GM12878 (cell line): ENCODE results near the gene IL1RAP. TPM values are rescaled to one million over a fixed set of nuclear protein-coding genes. Genes with fewer than 3 reads are reported as not detected.

Source experiments
- ATAC-seq: fragments of 200-7000 bp; cut with Tn5 transposase; 3 replicates; pipeline ENCODE4 v1.9.1; 2020; ENCODE audit warnings: mild to moderate bottlenecking, moderate library complexity
- BruUV-seq: library from RNA; stranded (reverse); fragments of 400-500 nt; replicated peaks from 2 replicates; lab custom pipeline; 2021; lab: Mats Ljungman, UMichigan
- CTCF ChIA-PET: fragments of 300-600 bp; sonication (Branson Sonifier 250); formaldehyde crosslinking; extraction: SDS; loops from one replicate; lab custom pipeline; 2021; ENCODE audit warnings: inconsistent platforms; lab: Yijun Ruan, JAX
- POLR2A ChIA-PET: fragments of 350-600 bp; formaldehyde crosslinking; extraction: SDS; loops from one replicate; lab custom pipeline; 2021; ENCODE audit warnings: inconsistent platforms; lab: Charles Lee
- RAD21 ChIA-PET: fragments of 300-600 bp; sonication (Branson Sonifier 250); formaldehyde crosslinking; loops from one replicate; lab custom pipeline; 2023; ENCODE audit warnings: antibody characterized with exemption; ENCODE audit not compliant: unreplicated experiment; lab: Charles Lee
- SMC1A ChIA-PET: fragments of 300-600 bp; sonication (Branson Sonifier 250); formaldehyde crosslinking; loops from one replicate; lab custom pipeline; 2023; ENCODE audit not compliant: unreplicated experiment, uncharacterized antibody; lab: Charles Lee
- DNase-seq: peaks from one replicate; pipeline ENCODE4 v3.0.0-alpha.2; 2011; ENCODE audit warnings: low read depth, low spot score
- FAIRE-seq: peaks from 3 replicates; lab custom pipeline; 2011; peaks lifted over from hg19 to GRCh38; lab: Jason Lieb, UNC
- H2AFZ ChIP-seq: 2 replicates; pipeline ENCODE4 v1.6.0; 2011; ENCODE audit warnings: low read depth, low read length, control low read depth; ENCODE audit not compliant: control insufficient read depth
- H3K27ac ChIP-seq: 2 replicates; pipeline ENCODE4 v1.5.1; 2011; ENCODE audit warnings: control low read depth; ENCODE audit not compliant: control insufficient read depth, insufficient read depth
- H3K27me3 ChIP-seq, 2 experiments: replicated peaks in 1 of 2; 2 replicates each; pipeline versions ENCODE4 v1.6.0 to v1.6.1; 2011; ENCODE audit warnings: low read length in 1 of 2; ENCODE audit not compliant: control insufficient read depth in 2 of 2, insufficient read depth in 2 of 2
- H3K36me3 ChIP-seq, 2 experiments: 2 replicates each; pipeline ENCODE4 v1.5.1; 2011; ENCODE audit warnings: low read length in 1 of 2; ENCODE audit not compliant: control insufficient read depth in 2 of 2, insufficient read depth in 2 of 2
- H3K4me1 ChIP-seq: 2 replicates; pipeline ENCODE4 v1.6.1; 2011; ENCODE audit warnings: mild to moderate bottlenecking, low read length, moderate library complexity, mixed read lengths; ENCODE audit not compliant: control insufficient read depth, insufficient read depth
- H3K4me2 ChIP-seq: 2 replicates; pipeline ENCODE4 v1.6.0; 2011; ENCODE audit warnings: control low read depth; ENCODE audit not compliant: control insufficient read depth, insufficient read depth
- H3K4me3 ChIP-seq: fragments of 200-600 bp; sonication (generic); 2 replicates; pipeline ENCODE4 v1.5.1; 2016
- H3K79me2 ChIP-seq: 2 replicates; pipeline ENCODE4 v1.6.0; 2011; ENCODE audit warnings: low read length; ENCODE audit not compliant: control insufficient read depth, insufficient read depth
- H3K9ac ChIP-seq: 2 replicates; pipeline ENCODE4 v1.8.0; 2011; ENCODE audit warnings: low read length, control low read depth, mixed read lengths; ENCODE audit not compliant: control insufficient read depth, insufficient read depth
- H3K9me3 ChIP-seq: replicated peaks from 3 replicates; pipeline ENCODE4 v1.5.1; 2011; ENCODE audit warnings: mild to moderate bottlenecking, low read length; ENCODE audit not compliant: control insufficient read depth, insufficient read depth
- H4K20me1 ChIP-seq: 2 replicates; pipeline ENCODE4 v1.6.0; 2011; ENCODE audit not compliant: control insufficient read depth, insufficient read depth
- ASH2L ChIP-seq: fragments of 300-600, 200-600 bp; sonication (generic); IDR thresholded peaks from 2 replicates; pipeline ENCODE4 v1.6.1; 2017; ENCODE audit warnings: low read depth, mild to moderate bottlenecking, borderline replicate concordance
- ATF2 ChIP-seq: IDR thresholded peaks from 2 replicates; pipeline ENCODE4 v1.6.1; 2012; ENCODE audit warnings: low read length, inconsistent platforms
- BACH1 ChIP-seq: fragments of 450-650 bp; IDR thresholded peaks from 2 replicates; pipeline ENCODE4 v1.6.1; 2017; ENCODE audit warnings: mild to moderate bottlenecking, borderline replicate concordance
- BHLHE40 ChIP-seq, 2 experiments: fragments of 450-650 bp in 1 of 2; IDR thresholded peaks; 2 replicates each; pipeline ENCODE4 v1.6.1; 2011 to 2017; ENCODE audit warnings: low read depth in 2 of 2, borderline replicate concordance in 1 of 2, improper control_type of control experiment in 1 of 2, low read length in 1 of 2, mild to moderate bottlenecking in 1 of 2
- CBFB ChIP-seq: IDR thresholded peaks from 2 replicates; pipeline ENCODE4 v1.6.1; 2016; ENCODE audit warnings: antibody characterized with exemption, low read depth
- EGR1 ChIP-seq, 2 experiments: IDR thresholded peaks; 1 replicate in 1 of 2; 2 replicates in 1 of 2; pipeline ENCODE4 v1.6.1; 2011 to 2012; ENCODE audit warnings: low read depth in 2 of 2, low read length in 2 of 2, borderline replicate concordance in 1 of 2, mild to moderate bottlenecking in 1 of 2, moderate library complexity in 1 of 2
- HSF1 ChIP-seq: fragments of 150-350 bp; IDR thresholded peaks from 2 replicates; pipeline ENCODE4 v1.6.1; 2014; ENCODE audit warnings: mild to moderate bottlenecking, low read depth, low read length
- IRF3 ChIP-seq: fragments of 450-650 bp; IDR thresholded peaks from 2 replicates; pipeline ENCODE4 v1.6.1; 2014; ENCODE audit warnings: mild to moderate bottlenecking
- JUNB ChIP-seq: IDR thresholded peaks from 2 replicates; pipeline ENCODE4 v1.6.1; 2016; ENCODE audit warnings: antibody characterized with exemption, mild to moderate bottlenecking
- NRF1 ChIP-seq: conservative IDR thresholded peaks from 2 replicates; pipeline ENCODE4 v1.6.1; 2011; ENCODE audit warnings: mild to moderate bottlenecking, low read depth, low read length, improper control_type of control experiment
- RELB ChIP-seq: fragments of 450-650 bp; IDR thresholded peaks from 2 replicates; pipeline ENCODE4 v1.6.1; 2017; ENCODE audit warnings: low read depth, mild to moderate bottlenecking, moderate library complexity
- REST ChIP-seq: IDR thresholded peaks from 2 replicates; pipeline ENCODE4 v1.6.1; 2012; ENCODE audit warnings: mild to moderate bottlenecking, low read depth, low read length
- RUNX3 ChIP-seq: IDR thresholded peaks from 2 replicates; pipeline ENCODE4 v1.6.1; 2012; ENCODE audit warnings: low read length, inconsistent platforms
- SIX5 ChIP-seq: IDR thresholded peaks from 2 replicates; pipeline ENCODE4 v1.6.1; 2011; ENCODE audit warnings: mild to moderate bottlenecking, low read depth, low read length, moderate library complexity; ENCODE audit not compliant: severe bottlenecking
- ZNF217 ChIP-seq: fragments of 450-650 bp; IDR thresholded peaks from 2 replicates; pipeline ENCODE4 v1.6.1; 2017; ENCODE audit warnings: antibody characterized with exemption, mild to moderate bottlenecking
- ZZZ3 ChIP-seq: IDR thresholded peaks from 2 replicates; pipeline ENCODE4 v1.6.1; 2011; ENCODE audit warnings: low read depth; ENCODE audit not compliant: control insufficient read depth, insufficient read length
- WGBS: methylation state at CpG from one replicate; pipeline ENCODE4 v1.1.6; 2016; ENCODE audit warnings: low lambda C conversion rate; ENCODE audit not compliant: insufficient replicate concordance, insufficient coverage; ENCODE audit errors: missing lambda C conversion rate; 5-methylcytosine and 5-hydroxymethylcytosine counted together
- in situ Hi-C: fragments of 300-500 bp; cut with MboI; formaldehyde crosslinking; loops from 9 replicates; pipeline ENCODE4 v1.14.3; 2018; ENCODE audit warnings: mixed read lengths
- intact Hi-C: fragments of 100-400 bp; cut with micrococcal nuclease; formaldehyde crosslinking; loops from one replicate; pipeline ENCODE4 v1.14.2; 2022; ENCODE audit not compliant: unreplicated experiment
- polyA plus RNA-seq, 11 experiments: library from polyadenylated mRNA; depleted of rRNA in 4 of 11; unstranded in 6 of 11; stranded (reverse) in 5 of 11; fragments of >200 nt; fragmentation: Nextera tagmentation in 4 of 11; fragmentation: Illumina TruSeq in 1 of 11; extraction: Ambion mirVana in 4 of 11; extraction: Trizol in 1 of 11; gene quantifications; 1 replicate in 1 of 11; 2 replicates in 10 of 11; pipeline versions ENCODE4 v1.2.1 to v1.2.3, GENCODE V29; 2011 to 2016; ENCODE audit warnings: inconsistent platforms in 2 of 11, missing spikeins in 2 of 11, low read depth in 1 of 11
- total RNA-seq, 4 experiments: library from RNA; depleted of rRNA in 3 of 4; stranded (reverse); fragments of >200 nt in 3 of 4; fragmentation: Illumina TruSeq in 1 of 4; extraction: Trizol in 1 of 4; gene quantifications; 2 replicates each; pipeline versions ENCODE4 v1.2.1 to v1.2.3, GENCODE V29; 2013 to 2021

The IL1RAP gene
- total and polyA plus RNA-seq, 10 of the 15 experiments (the other 5 are each of a cell fraction or from before 2014, with no cell fraction given) = 0.17 to 1.0 (median 0.44) TPM; not detected in 1

- ATAC-seq = no peak
- Histone ChIP-seq H3K4me1 (no peaks in the 10 kb centered on the region), H3K27me3 (no peaks in the 10 kb centered on the region), H3K9me3 (no peaks in the 10 kb centered on the region), H3K27ac (no peak overlapping the region), H3K4me2 (no peak overlapping the region), H4K20me1 (no peaks in the 10 kb centered on the region), H3K4me3 (no peak overlapping the region), H3K9ac (no peak overlapping the region), H3K79me2 (no peaks in the 10 kb centered on the region), H3K36me3 (no peaks in the 10 kb centered on the region), H2AFZ (no peak overlapping the region)
- in situ Hi-C loops (no loop called here), intact Hi-C loops (no loop called here)
- POLR2A ChIA-PET = no interaction called here
- CTCF ChIA-PET = no interaction called here
- 48% methylated on average over 7 of the region's 7 CpGs for WGBS
- DNase-seq = no peak
- no peak for FAIRE-seq
- SMC1A ChIA-PET = no interaction called here
- RAD21 ChIA-PET = no interaction called here
- no TSS peak for BruUV-seq
- no peak for TF ChIP-seq REST
- TF ChIP-seq SIX5 = no peak
- TF ChIP-seq BACH1 = no peak
- no peak for TF ChIP-seq RUNX3
- no peak for TF ChIP-seq BHLHE40 (IDR thresholded peaks at IDR 0.05; ENCODE audit: borderline replicate concordance in 1 of 2, low read depth in 2 of 2, low read length in 1 of 2)
- TF ChIP-seq ATF2 = no peak
- TF ChIP-seq RELB = no peak
- TF ChIP-seq JUNB = no peak
- no peak for TF ChIP-seq NRF1
- TF ChIP-seq ASH2L = no peak
- TF ChIP-seq EGR1 (IDR thresholded peaks at IDR 0.05; ENCODE audit: borderline replicate concordance in 1 of 2, low read depth in 2 of 2, low read length in 2 of 2) = no peak
- no peak for TF ChIP-seq ZZZ3
- no peak for TF ChIP-seq CBFB
- TF ChIP-seq IRF3 = no peak
- TF ChIP-seq HSF1 = no peak
- TF ChIP-seq ZNF217 = no peak
Observed at GRCh38 chr3:190532731-190533203, 18.9 kb downstream of the IL1RAP start.
